ENCODE measurements around the gene KIF25.

KIF25 gene

DNA sequence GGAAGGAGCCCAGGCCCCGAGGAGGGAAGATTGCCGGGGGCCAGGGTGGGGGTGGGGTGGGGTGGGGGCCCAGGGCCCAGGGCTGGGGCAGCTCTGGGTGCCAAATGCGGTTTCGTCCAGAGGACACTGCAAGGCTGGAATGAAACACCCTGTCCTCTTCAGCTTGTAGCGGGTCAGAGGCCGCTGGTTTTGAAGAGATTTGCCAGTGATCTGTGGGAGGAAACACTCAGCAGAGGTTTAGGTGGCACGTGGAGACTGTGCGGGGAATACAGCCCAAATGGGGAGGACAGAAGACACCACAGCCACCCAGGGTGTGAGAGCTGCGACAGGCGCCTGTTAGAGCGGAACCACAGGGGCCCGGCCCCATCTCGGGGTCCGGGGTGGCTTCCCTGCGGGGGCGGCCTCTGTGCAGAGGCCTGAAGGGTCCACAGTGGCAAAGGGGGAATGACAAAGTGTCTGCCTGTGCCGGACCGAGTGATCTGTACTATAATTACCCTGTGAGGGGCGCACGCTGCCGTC, 52.3 kb downstream of the KIF25 start:
- DNase-seq (ENCODE audit: low read depth, low spot score) = no peak

DNA sequence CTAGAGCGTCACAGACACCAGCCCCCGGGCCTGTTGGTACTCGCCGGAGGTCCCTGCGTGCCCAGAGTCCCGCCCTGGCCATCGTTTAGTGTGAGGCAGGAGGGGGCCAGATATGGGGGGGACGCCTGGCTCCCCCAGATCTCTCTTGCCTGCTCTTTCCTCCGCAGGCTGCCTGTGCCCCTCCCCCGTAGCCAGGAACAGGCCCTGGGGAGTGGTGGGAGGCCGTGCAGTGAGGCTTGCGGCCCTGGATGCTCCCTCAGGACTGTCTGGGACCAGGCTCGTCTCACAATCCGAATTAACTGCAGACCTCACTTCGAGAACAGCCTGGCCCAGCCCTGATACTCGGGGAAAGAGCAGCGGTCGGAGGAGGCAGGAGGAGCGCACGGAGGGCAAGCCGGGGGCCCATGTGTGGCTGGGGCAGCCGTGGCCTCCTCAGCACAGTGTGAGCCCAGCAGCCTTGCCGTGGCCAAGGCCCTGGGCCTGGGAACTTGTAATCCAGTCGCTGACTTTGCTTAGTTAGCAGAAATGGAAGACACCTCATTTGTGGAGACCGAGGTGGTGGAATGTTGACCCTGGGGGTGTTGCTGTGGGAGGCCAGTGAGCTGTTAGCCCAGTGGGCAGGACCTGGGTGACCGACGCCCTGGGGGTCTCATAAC, 52.9 kb downstream of the KIF25 start:
- DNase-seq (ENCODE audit: low read depth, low spot score) = no peak

DNA sequence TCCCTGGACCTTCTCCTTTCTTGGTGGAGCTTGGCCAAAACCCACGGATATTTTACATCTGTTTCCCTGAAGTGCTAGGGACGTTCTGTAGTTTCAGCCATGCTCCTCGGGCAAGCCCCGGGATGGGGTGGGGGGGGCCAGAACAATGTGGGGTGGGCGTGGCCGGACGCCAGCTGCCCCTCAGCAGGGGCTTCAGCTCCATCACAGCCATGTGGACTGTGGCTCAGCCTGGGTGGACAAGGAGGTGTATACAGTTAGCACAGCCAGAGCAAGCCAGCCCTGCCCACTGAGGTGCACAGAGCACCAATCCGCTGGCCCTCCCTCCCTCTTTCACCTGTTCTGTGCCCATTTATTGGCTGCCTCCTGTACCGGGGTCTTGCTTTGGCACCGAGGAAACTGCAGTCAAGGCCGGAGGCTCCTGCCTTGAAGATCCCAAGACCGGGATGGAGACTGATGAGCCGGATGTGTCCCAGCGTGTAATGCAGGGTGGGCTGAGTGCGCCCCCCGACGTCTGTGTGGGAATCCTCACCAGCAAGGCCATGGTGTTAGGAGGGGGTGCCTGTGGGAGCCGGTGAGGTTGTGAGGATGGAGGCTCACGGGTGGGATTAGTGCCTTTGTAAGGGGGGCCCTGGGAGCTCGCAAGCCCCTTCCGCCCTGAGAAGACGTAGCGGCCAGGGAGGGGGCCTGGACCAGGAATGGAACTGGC, 53.6 kb downstream of the KIF25 start:
- no peak for DNase-seq (ENCODE audit: low read depth, low spot score)

DNA sequence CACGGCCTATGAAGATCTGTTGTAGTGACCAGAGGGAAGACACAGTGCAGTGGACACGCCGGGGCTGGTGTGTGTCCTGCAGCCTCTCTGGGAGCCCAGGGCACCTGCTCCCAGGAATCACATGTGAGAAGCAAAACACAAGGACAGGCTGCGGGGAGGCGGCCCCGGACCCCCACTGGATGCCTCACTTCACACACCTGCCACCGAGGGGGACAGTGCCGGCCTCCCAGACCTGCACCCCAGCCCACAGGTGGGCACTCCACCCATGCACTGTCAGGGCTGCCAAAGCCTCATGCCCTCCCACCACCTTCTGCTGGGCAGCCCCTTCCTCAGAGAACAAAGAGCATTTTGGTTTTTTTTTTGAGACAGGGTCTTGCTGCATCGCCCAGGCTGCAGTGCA, 54.2 kb downstream of the KIF25 start:
- no peak for DNase-seq (ENCODE audit: low read depth, low spot score)

DNA sequence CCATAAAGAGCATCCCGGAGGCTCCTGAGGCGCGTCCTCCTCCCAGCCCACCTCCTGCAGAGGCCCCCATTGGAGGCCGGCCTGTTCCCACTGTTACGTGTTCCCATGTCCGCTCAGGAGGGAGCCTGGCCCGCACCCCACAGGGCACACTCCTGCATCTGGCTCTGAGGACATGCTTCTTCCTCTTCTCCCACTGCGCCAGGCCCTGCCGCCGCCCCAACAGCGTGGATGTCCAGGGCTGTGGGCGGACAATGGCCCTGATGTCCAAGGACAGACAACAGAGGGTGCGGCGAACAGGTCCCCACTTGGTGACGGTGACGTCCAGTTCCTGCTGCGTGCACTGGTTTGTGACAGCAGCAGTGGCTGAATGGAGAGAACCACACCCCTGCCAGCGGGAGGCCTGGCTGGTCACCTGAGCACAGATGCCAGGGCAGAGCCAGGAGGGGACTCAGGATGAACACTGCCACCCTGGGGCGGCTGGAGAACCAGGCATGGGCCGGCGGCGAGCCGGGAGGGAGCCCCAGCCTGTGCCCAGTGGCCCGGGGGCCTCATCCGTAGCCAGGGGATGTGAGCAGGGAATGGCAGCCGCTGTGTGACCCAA, 54.9 kb downstream of the KIF25 start:
- DNase-seq (ENCODE audit: low read depth, low spot score) = no peak

DNA sequence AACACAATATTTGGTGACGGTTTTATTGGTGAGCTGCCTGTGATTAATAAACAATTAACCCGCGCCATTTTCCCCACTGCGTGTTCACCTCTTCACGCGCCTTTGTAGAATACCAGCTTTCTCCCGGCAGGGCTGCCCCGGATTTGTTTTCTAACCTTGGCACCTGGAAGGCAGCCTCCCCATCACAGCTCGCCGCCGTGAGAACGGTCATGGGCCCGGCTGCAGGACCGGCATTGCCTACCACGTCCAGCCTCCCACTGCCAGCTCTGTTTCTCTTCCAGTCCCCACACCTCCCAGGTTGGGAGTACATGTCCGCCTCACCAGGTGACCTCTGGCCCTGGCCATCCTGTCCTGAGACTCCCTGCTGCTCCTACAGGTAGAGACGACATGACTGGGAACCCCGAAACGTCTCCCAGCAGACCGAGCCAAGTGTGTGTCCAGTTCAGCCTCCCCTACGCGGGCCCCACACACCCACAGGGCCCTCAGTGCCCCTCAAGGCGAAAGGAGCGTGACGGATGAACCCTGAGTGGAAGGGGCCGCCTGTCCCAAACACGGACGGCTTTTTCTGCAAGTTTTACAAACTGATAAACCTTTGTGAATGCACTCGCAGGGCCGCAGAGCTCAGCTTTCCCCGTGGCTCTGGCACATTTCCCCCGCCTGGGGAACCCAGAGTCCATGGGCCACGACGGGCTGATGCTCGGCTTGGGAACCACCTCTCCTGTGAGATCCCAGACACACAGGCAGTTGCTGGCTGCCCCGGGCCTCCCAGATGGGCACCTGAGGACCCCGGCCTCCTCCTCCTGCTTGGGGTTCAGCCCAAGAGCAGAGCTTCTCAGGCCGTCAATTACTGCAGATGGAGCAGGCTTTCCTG, 55.9 kb downstream of the KIF25 start:
- no peak for DNase-seq (ENCODE audit: low read depth, low spot score)

DNA sequence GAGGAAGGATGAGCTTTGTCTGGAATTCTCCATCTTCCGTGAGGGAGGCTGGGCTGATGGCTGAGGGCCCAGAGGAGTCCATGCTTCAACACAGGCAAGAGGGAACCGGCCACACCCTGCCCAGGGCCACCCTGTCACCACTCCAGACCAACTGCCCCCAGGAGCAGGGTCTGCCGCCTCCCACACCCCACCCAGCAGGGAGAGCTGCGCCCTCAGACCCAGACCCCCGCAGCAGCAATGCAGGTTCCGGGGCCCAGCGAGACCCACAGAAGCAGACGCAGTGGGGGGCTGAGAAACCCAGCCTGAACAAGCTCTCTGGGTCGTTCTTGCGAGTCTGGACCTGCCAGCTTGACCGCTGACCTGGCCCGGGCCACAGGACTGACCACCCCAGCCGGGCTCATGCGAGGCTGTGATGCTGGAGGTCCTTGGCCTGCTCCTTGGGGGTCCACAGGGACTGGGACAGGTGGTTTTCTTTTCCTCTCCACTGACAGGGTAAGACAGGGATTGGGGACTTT, 56.5 kb downstream of the KIF25 start:
- DNase-seq (ENCODE audit: low read depth, low spot score) = no peak

DNA sequence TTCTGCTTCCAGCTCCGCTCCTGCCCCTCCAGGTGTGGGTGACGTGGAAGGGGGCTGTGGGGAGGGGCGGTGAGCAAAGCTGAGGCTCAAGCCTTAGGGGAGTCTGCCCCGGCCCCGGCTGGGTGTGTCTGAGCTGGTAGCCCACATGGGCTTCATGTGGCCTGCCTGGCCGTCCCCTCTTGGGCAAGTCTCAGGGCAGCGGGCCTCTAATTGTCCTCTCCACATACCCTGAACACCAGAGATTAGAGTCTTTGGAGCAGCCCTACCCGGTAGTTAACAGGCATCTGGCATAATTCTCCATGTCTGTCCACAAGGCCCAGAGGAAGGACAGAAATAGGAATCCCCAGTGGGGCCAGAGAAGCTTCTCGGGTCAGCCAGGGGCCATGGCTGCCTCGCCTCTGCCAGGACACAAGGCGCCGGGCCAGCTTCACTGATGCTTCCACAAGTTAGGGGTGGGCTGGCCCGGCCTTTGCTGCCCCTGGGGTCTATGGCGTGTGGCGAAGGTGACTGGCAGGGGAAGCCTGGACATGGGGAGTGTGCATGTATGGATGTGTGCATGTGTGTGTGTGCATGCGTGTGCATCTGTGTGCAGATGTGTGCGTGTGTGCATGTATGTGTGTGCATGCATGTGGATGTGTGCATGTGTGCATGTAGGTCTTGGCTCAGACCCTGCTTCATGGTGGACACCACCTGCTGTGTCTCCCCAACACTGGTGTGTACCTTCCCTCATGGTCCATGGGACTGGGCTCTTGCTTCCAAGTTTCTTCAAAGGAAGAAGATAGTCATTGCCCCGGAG, 57.5 kb downstream of the KIF25 start:
- DNase-seq (ENCODE audit: low read depth, low spot score) = no peak

DNA sequence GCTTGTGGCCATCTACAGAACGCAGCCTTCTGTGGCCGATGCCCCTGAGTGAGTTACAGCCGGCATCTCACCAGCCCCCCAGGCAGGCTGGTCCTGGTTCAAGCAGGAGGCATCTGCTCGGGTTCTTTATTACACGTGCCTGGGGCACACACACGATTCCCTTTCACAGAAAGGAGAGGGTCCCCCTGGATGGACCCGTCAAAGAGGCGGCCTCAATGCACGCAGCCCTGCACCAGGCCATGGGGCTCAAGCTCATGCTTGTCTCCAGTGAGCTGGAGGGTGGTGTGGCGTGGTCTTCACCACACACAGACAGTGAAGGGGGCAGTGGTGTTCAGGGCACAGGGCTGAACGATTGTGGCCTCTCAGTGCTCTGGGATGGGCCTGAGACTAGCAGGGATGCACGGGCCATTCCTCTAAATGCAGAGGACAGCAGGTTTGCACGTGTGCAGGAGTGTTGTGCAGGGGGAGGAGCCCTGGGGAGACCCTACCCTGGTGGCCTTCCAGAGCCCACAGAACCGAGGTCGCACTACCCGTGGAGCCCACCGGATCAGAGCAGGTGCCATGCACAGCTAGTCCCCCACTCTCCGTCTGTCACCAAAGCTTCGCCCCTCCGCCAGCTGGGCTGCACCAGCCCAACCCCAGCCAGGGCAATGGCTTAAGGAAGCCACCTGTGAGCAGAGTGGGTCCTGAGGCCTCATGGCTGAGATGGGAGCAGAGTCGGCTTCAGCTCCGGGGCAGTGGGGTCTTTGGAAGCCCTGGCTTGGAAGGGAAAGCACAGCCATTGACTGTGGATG, 58.4 kb downstream of the KIF25 start:
- DNase-seq (ENCODE audit: low read depth, low spot score) = no peak

DNA sequence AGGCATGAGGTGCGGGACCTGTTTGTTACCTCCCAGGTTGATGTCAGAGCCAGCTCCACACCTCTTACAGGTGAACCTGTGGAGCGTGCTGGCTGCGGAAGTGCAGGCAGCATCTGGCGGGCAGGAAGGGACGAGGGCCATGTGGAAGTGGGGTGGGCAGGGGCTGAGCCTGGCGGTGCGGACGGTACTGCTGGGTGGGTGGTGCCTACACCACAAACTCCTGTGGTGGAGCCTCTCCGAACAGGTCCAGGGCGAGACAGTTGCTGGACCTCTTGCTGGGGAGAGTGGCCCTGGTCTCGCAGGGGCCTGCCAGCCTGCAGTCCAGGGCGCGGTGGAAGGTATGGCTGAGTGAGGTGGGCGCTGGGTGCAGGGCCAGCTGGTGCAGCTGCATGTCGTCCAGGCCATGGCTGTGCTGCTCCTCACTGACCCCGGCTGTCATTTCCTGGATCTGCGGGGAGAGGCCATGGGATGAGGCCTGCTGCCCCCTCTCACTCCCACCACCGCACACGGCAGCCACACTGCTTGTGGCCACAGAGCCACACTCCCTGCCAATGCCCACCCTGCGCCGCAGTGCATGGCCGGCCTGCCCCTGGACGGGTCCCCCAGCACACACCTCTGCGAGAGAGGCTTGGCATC, 59.5 kb downstream of the KIF25 start:
- no peak for DNase-seq (ENCODE audit: low read depth, low spot score)

DNA sequence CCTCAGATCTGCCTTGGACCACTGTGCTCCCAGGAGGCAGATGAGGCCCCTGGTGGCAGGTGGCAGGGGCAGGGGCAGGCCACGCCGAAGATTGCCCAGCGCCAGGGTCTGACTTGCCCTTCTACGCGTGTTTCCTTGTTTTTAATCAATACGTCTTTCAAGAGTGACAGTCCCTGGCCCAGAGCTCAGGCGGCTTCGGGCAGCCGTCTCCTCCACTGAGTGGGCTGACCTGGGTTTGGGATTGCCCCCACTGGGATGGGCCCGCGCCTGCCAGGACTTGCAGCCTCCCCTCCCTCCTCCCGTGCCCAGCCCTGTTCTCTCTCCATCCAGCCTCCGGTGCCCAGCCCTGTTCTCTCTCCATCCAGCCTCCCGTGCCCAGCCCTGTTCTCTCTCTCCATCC, 60.4 kb downstream of the KIF25 start:
- DNase-seq (ENCODE audit: low read depth, low spot score) = no peak

DNA sequence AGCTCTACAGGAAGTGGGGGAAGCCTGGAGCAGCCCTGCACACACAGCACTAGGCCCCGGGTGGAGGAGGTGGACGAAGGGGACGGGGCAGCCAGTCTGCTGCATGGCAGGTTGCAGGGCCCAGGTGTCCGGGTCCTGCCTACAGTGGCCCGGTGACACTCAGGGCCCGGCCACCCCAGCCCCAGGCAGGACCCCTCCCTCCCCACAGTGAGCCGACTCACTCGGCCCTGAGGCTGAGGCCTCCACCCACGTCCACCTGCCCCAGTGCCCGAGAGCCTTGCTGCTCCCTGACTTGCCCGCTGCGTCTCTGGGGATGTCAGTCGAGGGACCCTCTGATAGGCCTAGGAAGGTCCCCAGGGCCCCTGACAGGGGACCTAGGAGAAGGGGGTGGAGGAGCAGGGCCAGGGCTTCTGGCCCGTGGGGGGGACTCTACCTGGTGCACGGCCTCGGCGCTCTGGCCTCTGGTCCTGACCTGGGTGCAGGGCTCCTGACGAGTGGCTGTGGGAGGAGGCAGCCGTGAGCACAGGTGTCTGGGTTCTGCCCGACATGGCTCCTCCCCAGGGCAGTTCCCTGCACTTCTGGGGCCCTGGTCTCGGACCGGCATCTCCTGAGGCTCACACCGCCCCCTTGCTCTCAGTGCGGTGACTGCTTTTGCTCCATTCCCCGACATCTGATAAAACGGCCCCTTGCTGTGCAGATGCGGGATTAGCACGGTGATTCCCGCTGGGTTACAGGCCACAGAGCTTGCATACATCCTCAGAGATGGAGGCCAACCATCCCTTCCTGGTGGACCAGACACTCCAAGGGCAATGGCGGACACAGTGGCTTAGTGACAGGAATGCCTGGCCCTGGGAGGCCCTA, 61.5 kb downstream of the KIF25 start:
- no peak for DNase-seq (ENCODE audit: low read depth, low spot score)

DNA sequence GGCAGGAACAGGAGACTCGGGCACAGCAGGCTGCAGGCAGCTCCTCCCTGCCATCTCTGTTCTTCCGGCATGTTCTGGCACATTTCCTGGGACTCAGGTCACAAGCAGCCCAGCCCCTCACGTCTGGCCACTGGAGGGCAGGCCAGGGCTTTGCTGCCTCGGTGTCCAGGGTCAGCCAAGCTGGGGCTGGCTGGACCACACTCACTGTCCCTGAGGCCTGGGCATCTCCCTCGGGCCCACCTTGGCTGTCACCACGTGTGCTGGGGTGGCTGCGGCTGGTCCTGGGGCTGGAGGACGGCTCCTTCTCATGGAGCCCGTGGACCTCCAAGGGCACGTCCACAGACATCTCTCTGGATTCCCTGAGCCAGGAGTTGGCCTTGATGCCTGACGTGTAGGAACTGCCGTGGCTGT, 63.1 kb downstream of the KIF25 start:
- DNase-seq (ENCODE audit: low read depth, low spot score) = no peak

DNA sequence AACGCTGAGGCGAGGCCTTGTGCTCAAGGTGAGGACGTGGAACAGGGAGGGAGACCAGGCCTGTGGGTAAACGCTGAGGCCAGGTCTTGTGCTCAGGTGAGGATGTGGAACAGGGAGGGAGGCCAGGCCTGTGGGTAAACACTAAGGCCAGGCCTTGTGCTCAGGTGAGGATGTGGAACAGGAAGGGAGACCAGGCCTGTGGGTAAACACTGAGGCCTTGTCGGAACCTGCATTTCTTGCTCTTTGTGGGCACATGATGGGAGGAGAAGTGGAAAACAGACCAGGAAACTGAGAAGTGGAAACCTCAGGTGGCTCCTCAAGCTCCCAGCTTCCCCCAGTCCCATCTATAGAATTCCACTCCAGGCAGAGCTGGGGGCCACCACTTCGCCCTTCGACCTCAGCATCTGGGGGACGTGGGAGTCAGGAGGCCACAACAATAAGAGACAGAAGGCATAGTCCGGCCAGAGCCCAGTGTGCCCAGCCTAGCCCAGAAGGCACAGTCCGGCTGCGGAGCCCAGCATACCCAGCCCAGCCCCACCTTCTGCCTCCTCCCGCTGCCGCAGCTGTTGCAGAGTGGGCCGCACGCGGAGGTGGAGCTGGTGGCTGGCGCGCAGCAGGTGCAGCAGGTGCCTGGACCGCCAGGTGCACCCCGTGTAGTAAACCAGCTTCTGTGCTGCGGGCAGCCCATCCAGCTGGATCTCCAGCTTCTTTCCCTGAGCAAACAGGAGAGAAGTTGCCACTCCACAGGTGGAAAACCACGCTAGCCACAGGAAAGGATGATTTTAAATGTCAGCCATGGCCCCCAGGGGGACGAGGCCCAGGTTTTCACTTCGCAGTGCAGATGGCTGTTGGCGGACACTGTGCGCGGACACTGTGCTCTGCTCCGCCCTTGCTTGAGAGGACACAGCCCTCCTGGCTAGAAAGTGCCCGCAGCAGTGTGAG, 64.1 kb downstream of the KIF25 start:
- DNase-seq (ENCODE audit: low read depth, low spot score) = no peak

DNA sequence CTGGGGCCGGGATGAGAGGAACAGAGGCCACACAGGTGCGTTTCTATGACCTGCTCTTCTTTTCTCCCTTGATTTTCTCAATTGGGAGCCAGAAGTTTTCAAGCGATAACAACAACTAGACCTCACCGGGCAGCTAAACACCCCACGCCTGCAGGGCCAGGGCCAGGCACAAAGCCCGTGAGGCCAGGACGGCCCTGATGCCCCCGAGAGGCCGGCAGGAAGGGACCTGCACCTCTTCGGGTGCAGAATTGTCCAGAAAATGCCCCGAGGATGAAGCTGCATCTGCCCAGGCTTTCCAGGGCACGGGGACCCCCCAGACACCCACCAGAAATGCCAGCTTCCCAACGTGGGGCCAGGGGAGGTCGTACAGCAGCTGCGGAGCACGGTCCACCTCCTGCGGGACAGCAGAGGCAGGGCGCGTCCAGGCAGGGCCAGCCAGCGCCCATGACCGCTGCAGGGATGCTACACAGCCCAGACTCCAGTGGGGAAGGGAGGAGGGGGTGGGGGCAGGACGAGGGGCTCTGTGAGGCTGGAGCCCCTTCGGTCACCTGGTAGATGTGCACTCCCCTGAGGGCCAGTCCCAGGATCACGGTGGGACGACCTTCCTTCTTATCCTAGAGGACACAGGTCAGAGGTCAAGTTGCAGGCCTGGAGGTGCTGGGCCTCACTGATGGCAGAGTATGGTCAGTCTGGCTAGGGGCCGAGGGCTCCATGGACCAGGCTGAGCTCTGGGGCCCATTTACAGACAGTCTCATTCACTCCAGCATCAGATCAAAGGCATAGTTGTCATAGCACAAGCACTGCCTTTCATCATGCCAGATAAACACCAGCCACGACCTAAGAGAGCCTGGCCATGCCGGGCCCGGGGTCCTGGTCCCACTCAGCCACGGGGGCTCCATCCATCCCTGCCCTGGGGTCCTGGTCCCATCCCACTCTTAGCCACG, 65.1 kb downstream of the KIF25 start:
- DNase-seq (ENCODE audit: low read depth, low spot score) = no peak

DNA sequence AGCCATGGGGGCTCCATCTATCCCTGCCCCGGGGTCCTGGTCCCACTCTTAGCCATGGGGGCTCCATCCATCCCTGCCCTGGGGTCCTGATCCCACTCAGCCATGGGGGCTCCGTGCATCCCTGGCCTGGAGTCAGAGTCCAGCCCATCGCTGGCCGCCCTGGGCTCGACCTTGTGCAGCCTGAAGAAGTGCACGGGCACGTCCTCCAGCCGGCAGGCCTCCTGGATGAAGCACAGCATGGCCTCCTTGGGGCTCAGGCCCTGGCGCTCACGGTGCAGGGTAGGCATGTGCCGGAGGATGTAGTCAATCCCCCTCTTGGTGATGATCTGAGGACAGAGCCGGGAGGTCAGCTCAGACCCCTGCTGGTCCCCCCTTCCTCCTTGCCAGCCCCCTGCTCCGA, 66.0 kb downstream of the KIF25 start:
- DNase-seq (ENCODE audit: low read depth, low spot score) = no peak

Data from brain pericyte (primary cell).